Femur (tissue), 1 donor: ENCODE measurements around the gene FES.
"Not testable (repeated sequence)": the region's sequence is repeated elsewhere in the genome, so short reads cannot be mapped to it uniquely, and the experiment has no call there.

Experiments
- DNase-seq: peaks from one replicate; pipeline ENCODE4 v3.0.0-alpha.2; 2017

The FES gene

DNA sequence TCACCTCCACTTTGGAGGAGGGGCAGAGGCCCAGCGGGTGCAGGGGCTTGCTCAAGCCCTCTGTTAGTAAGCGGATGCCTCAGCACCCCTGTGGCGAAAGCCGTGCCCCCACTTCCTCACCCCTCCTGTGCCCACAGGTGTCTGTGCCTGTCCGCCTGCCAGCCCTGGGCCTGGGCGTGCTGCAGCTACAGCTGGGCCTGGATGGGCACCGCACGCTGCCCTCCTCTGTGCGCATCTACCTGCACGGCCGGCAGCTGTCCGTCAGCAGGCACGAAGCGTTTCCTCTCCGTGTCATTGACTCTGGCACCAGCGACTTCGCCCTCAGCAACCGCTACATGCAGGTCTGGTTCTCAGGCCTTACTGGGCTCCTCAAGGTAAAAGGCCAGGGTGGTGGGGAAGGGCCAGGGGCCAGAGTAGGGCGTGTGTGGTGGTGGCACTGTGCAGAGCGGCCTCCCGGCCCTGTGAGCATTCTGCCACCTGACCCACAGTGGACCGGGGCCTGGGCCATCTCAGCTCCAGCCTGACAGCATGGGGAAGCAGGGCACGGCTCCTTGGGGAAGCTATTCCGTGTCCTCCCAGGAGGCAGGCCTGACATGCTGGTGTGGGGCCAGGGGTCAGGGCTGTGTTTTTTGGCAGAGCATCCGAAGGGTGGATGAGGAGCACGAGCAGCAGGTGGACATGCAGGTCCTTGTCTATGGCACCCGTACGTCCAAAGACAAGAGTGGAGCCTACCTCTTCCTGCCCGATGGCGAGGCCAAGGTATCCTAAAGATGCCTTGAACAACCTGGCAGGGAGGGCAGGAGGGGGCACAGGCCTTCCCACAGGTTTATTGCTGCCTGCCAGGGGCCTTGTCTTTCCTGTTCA, 27.8 kb downstream of the FES start:
- no peak for DNase-seq

DNA sequence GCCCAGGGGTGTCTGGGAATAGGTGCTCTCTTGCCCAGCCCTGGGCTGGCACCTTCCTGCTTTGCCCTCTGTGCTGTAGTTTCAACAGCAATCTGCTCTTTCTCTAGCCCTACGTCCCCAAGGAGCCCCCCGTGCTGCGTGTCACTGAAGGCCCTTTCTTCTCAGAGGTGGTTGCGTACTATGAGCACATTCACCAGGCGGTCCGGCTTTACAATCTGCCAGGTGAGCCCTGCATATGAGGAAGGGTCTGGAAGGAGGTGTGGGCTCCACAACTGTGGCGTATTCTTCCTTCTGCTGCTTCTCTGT, 28.4 kb downstream of the FES start:
- DNase-seq = no peak

DNA sequence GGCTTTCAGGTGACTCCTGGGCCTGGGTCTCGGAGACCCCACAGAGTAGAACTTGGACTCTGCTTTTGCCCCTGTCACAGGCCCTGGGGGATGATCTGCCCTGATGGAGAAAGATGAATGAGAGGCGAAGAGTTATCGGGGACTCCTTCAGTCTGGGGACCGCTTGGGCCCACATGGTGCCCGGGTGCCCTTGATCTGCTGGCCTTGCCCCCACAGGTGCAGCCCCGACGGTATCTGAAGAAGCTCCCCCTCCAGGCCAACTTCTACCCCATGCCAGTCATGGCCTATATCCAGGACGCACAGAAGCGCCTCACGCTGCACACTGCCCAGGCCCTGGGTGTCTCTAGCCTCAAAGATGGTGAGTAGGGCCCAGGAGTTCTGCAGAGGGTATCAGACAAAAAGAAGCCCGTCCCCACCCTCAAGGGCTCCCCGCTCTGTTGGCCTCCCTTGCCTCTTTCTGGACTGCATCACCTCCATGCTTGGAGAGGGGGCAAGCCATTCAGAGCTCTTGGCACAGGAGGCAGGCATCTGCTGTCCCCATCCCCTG, 29.2 kb downstream of the FES start:
- DNase-seq = no peak

DNA sequence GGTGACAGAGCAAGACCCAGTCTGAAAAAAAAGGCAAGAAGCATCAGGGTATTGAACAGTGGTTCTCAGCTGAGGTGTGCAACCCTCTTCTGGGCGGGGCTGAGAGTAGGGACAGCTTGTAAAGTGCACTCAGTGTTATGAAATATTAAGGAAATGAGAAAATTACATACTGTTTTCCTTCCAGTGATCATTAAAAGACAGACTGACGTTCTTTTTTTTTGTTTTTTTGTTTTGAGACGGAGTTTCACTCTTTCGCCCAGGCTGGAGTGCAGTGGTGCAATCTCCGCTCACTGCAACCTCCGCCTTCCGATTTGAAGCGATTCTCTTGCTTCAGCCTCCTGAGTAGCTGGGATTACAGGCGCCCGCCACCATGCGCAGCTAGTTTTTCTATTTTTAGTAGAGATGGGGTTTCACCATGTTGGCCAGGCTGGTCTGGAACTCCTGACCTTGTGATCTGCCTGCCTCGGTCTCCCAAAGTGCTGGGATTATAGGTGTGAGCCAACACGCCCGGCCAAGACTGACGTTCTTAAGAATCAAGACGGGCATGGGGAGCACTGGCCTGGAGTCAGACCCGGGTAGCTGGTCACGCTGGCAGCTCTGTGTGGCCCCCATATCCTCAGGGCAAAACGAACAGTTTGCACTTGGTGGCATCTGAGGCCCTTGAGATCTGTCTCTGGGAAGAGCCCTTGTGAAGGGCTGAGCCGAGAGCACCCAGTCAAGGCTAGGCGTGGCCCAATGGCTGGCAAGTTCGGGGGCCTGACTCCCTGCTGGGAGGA, 30.2 kb downstream of the FES start:
- DNase-seq = no peak

DNA sequence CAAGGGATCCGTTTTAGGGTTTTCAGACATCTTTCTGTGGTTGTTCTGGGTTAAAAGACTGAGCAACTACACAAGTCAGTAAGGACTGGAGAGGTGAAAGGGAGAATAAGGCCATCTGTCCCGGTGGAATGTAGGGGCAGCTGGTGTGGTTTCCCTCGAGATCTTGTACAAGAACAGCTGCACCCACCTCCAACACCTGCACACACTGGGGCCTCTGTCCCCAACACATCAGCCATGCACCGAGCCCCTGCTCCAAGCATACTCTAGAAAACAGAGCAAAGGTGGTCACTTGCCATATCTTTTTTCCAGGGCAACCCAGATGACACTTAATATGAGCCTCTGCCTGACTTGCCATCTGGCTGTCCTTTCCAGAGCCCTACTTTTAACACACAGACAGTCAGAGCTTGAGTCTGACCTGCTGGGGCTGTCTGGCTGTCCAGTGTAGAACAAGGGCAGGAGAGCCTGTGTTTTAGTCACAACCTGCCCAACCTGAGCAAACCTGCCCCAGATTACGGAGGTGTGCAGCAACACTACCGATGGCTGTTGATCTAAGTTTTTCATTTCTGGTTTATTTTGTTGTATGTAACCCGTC, 31.0 kb downstream of the FES start:
- no peak for DNase-seq

DNA sequence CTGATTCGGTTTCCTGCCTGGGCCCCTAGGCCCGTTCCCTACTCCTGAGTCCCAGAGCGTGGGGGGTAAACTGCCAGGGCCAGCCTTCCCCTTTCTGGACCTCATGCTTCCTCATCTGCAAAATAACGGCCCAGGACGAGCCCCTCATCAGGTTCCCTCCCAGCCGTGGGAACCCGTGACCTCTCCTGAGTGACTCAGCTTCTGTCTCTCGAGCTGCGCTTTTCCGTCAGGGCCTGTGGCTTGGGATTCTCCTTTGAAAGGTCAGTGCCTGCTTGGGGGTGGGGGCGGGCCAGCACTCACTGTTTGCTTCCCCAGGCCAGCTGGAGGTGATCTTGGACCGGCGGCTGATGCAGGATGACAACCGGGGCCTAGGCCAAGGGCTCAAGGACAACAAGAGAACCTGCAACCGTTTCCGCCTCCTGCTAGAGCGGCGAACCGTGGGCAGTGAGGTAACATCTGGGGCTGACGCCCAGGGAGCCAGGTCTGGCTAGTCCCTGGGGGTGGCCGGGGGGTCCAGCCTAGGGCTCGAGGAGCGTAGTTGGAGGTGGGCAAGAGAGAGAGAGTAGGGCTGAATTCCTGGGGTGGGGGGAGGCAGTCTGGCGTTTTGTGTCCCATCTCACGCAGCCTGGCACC, 31.6 kb downstream of the FES start:
- DNase-seq = no peak

DNA sequence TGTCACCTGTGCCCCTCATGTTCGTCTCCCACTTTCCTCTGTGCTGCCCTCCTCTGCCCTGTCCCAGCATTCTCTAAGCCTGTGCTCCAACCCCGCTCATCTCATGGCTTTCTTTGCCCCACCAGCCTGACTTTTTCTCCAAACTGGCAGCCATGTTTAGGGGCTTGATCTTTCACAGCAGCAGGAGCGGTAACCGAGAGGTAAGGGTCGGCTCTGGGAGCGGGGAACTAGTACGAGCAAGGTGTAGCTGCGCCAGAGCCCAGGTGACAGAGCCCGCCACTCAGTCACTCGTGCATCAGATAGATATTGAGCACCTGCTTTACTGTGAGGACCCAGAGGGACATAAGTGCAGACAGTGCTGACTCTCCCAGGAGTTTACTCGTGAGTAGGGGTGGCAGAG, 32.2 kb downstream of the FES start:
- DNase-seq = no peak

DNA sequence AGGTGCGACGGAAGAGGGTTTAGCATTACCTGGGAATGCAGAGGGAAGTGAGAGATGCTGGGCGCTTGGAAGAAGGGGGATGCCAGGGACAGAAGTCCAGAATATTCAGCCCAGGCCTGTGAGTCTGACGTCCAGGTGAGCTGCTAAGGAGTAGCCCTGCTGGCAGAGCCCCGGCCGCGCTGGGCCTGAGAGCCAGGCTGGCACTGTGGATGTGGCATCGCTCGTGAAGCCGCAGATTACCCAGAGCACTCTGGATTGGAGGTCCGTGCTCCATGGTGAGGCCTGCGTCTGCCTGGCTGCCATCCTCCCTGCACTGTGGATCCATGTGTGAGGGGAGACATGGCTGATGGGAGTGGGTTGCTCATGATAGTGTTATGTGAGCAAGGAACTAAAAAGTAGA, 33.3 kb downstream of the FES start:
- no peak for DNase-seq

DNA sequence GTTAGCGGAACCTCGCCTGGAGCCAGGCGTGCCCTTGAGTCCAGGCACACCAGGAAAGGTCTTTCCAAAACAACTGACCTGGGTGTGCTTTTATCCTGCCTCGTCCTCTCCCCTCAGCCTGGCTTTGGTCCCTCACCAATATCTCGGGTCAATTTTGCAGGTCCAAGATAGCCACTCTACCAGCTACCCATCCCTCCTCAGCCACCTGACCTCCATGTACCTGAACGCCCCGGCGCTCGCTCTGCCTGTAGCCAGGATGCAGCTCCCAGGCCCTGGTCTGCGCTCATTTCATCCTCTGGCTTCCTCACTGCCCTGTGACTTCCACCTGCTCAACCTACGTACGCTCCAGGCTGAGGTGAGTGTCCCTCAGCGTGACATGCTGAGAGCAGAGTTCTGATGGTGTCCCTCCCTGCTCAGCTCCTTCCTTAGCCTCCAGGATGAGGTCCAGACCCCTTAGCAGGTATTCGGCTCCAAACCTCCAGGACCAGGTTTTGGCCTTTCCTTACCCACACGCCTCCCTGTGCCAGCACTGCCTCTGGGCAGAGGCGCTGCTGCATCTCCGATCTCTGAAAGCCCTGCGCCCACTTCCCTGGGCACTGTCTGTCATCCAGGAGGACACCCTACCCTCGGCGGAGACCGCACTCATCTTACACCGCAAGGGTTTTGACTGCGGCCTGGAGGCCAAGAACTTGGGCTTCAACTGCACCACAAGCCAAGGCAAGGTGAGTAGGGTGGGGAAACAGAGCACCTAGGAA, 33.9 kb downstream of the FES start:
- DNase-seq = no peak

DNA sequence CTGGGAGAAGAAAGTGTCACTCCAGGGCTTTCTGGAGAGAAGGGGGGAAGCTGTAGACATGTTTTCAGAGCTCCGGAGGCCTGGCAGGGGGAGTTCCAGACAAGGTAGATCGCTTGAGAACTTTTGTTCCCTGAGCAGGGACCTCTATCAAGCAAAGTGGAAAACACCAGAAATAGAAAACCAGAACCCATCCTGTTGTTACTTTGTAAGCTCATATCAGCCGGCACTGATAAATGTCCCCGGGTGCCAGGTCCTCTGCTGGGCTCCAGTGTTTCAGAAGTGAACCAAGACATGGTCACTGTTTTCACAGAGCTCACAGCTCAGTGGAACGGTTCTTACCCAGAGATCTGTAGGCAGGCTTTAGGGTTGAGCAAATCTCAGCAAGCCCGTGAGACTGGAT, 34.5 kb downstream of the FES start:
- no peak for DNase-seq

DNA sequence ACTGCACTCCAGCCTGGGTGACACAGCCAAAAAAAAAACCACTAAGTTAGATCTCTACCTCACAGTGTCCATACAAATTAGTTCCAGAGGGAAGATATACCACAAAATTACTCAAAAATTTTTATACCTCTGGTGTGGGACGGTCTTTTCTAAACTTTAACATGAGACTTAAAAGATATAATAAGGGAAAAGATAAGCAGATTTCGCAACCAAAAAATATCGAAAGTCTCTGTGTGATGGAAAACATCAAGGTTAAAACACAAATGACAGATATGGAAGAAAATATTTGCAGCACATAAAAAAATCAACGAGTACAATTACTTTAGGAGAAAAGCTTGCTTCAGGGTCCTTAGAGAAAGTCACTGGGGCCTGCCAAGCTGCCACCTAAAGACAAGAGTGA, 37.6 kb downstream of the FES start:
- no peak for DNase-seq

DNA sequence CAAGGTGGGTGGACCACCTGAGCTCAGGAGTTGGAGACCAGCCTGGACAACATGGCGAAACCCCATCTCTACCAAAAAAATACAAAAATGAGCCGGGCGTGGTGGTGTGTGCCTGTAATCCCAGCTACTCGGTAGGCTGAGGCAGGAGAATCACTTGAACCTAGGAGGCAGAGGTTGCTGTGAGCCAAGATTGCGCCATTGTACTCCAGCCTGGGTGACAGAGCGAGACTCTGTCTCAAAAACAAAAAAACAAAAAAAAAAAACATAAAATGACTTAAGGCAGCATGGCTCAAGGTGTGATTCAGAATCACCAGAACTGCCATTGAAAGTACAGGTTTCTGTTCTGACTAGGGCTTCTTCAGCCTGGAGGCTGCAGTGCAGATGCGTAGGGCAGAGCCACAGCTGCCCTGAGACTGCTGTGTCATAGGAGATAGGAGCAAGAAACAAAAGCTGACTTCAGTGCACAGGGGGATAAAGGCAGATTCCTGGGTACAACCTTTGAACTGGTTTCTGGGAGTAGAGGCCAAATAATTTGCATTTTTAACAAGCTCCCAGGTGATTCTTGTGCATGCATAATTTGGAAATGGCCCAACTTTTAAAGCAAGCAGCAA, 38.5 kb downstream of the FES start:
- DNase-seq = not testable (repeated sequence)

DNA sequence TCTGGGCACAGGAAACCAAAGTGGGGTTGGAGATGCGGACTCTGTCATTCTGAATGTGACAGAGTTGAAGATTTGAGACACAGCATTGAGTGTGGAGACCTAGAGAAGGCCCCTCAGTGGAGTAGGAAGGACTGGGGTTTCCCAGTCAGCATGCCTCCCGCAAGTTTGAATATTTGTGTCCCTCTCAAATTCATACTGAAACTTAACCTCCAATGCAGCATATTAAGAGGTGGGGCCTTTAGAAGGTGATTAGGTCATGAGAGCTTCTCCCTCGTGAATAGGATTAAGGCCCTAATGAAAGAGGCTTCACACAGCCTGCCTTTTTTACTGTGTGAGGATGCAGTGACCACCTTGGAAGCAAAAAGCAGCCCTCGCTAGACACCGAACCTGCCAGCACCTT, 40.1 kb downstream of the FES start:
- DNase-seq = no peak

DNA sequence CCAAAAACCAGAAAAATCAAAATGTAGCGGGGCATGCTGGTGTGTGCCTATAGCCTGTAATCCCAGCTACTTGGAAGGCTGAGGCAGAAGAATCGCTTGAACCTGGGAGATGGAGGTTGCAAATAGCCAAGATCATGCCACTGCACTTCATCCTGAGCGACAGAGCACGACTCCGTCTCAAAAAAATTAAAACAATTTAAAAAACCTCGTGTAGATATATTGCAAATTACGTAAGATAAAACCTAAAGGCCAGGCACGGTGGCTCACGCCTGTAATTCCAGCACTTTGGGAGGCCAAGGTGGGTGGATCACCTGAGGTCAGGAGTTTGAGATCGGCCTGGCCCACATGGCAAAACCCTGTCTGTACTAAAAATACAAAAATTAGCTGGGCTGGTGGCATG, 42.5 kb downstream of the FES start:
- not testable (repeated sequence) for DNase-seq

DNA sequence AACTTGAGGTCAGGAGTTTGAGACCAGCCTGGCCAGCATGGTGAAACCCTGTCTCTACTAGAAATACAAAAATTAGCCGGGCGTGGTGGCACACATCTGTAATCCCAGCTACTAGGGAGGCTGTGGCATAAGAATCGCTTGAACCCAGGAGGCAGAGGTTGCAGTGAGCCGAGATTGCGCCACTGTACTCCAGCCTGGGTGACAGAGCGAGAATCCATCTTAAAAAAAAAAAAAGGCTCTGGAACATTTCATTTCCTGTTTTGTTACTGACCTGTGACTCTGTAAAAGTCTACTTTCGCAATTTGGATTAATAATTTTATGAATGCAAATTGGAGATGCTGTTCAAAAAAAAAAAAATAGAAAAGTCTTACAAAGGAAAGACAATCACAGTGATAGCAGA, 43.8 kb downstream of the FES start:
- DNase-seq = not testable (repeated sequence)

DNA sequence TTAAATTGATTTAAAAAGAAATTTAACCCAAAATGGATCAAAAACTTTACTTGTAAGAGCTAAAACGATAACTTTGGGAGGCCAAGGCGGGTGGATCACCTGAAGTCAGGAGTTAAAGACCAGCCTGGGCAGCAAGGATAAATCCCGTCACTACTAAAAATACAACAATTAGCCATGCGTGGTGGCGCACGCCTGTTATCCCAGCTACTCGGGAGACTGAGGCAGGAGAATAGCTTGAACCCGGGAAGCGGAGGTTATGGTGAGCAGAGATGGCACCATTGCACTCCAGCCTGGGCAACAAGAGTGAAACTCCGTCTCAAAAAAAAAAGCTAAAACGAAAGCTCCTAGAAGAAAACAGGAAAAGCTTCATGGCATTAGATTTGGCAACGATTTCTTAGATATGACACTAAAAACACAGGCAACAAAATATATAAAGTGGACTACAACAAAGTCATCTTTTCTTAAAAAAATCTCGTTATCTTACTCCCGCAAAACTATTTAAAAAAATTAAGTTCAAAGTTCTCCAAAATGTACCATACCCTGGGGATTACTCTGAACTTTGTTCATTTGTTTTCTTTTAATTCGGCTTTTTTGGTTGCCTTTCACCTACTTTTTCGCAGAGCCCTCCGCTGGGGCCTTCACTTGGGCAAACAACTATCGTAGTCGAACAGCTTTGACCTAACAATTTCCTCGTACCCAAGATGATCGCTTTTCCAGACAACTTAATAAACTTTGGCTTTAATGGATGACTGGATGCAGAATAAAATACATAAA, 45.1 kb downstream of the FES start:
- no peak for DNase-seq

DNA sequence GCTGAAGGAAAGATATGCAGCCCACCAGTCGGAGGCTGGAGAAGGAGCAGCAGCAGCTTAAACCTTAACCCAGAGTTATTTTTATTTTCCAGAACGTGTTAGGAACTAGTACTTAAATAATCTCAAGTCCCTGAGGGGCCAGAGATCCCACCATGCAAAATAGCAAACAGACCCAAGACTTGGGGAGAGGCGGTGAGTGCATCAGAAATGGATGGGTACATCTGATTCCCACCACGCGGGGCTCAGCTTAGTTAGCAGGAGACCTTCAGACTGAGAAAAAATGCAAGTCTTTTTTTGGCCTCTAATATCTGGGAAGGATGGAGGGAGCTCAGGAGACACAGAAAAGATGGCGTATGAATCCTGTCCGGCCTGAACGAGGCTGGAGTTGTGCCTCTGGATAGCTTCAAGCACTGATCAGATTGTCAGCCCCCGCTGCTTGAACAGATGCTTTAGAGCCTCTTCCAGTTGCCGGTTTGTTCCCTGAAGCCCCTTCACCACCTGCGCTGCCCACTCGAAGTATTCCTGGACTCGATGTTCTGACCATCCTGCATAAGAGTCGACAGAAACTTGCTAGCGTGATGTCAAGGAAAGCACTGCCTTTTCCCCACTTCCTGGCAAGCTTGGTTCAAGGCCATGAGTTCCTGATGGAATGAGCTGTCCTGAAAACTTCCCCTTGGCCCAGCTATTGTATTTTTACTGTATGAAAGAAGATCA, 46.7 kb downstream of the FES start:
- no peak for DNase-seq

DNA sequence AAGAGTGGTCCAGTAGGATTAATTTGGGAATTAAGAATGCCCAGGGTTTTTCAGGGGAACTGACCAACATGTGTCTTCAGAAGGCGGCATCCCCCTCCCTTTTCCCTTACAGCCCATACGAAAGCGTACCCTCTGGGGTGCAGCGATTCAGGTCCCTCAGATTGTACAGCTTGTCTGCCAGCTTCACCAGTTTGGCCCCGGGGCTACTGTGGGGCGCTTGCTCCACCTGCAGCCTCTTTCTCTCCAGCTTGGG, 47.2 kb downstream of the FES start:
- DNase-seq = no peak

DNA sequence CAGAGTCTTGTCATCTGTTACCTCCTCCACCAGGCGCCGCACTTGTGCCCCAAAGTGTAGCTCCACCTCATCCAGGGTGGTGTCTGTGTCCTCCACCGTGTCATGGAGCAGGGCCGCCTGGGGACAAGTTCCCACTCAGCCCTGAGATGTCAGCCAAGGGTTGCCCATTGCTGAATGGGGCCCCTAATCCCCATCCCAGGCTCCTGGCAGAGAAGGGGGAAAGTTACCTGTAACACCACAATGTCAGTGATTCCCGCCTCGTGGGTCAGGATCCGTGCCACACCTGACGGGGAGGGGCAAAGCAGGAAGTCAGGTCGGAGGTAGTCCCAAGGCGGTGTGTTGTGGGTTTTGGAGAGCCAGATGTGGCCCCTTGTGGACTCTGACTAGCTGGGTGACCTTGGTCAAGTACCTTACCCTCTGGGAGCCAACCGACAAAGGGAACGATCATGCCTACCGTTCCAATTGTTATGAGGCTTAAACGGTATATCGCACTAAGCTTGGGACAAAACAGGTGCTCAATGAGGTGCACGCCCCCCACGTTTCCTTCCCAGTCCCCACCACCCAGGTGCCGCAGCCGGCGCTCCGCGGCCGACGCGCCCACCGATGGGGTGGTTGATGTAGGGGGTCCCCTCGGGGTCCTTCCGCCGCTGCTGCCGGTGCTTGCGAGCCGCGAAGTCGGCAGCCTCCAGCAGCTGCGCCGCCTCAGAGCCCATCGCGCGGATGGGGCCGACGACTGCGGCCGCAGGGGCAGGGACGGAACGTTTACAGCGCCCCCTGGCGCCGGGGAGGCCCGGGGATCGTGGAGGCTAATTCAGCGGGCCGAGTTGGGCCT, 47.7 kb downstream of the FES start, which contains the start of gene HDDC3:
Gene HDDC3, minus strand, starts transcription at position 722 of the 832 bp plus-strand sequence. Its CDS starts 9 bp downstream, at position 713.
- peak; percentile 91 for DNase-seq

DNA sequence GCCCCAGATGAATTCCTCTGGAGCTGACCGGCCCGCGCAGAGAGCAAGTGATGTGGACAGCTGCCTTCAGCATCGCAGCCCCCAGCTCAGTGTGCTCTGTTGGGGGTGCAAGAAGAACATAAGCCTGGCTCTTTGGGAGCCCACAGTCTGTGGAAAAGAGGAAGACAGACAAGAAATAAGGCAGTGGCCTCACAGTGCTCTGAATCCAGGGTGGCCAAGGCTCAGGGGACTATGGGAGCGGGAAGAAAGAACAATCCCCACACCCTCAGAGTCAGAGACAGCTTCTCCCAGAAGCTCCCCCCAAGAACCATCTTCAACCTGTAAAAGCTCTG, 48.3 kb downstream of the FES start:
- no peak for DNase-seq
